K562 (cell line): ENCODE measurements around the gene OOEP. TPM values are rescaled to one million over a fixed set of nuclear protein-coding genes. Genes with fewer than 3 reads are reported as not detected.

ENCODE experiments used
- CCNT2 ChIP-seq: IDR thresholded peaks from 2 replicates; pipeline ENCODE4 v1.6.1; 2011; ENCODE audit warnings: borderline replicate concordance, low read depth, mild to moderate bottlenecking, moderate library complexity, mixed read lengths, low read length; ENCODE audit not compliant: insufficient read length; ENCODE audit errors: extremely low read depth
- CREM ChIP-seq: IDR thresholded peaks from 2 replicates; pipeline ENCODE4 v1.6.1; 2014; ENCODE audit warnings: antibody characterized with exemption, low read depth
- FOXP1 ChIP-seq: sonication (generic); formaldehyde crosslinking; IDR thresholded peaks from 2 replicates; pipeline ENCODE4 v1.8.0; 2022; ENCODE audit warnings: mild to moderate bottlenecking, missing genetic modification reagents
- HDAC2 ChIP-seq: fragments of 450-650 bp; IDR thresholded peaks from 2 replicates; pipeline ENCODE4 v1.6.1; 2016; ENCODE audit warnings: mild to moderate bottlenecking
- HDGF ChIP-seq: fragments of 450-650 bp; IDR thresholded peaks from 2 replicates; pipeline ENCODE4 v1.6.1; 2016
- KDM5B ChIP-seq: fragments of 200-600 bp; sonication (generic); IDR thresholded peaks from 2 replicates; pipeline ENCODE4 v1.6.1; 2012; ENCODE audit warnings: low read depth, mild to moderate bottlenecking, moderate library complexity, low read length, control low read depth, inconsistent platforms; ENCODE audit not compliant: insufficient replicate concordance
- MAFF ChIP-seq: IDR thresholded peaks from 2 replicates; pipeline ENCODE4 v1.6.1; 2012; ENCODE audit warnings: low read length, improper control_type of control experiment
- POLR2A ChIP-seq: fragments of 450-650 bp; conservative IDR thresholded peaks from 2 replicates; pipeline ENCODE4 v1.6.1; 2016
- POLR2AphosphoS5 ChIP-seq: IDR thresholded peaks from 2 replicates; pipeline ENCODE4 v1.6.1; 2011; ENCODE audit warnings: mild to moderate bottlenecking, low read depth, low read length, moderate library complexity; ENCODE audit not compliant: control insufficient read depth, insufficient read depth
- RBFOX2 ChIP-seq: fragments of 200-400 bp; formaldehyde crosslinking; IDR thresholded peaks from 2 replicates; pipeline ENCODE4 v1.6.1; 2017; ENCODE audit warnings: low read depth, mild to moderate bottlenecking, low read length, moderate library complexity
- RFX1 ChIP-seq: fragments of 450-650 bp; IDR thresholded peaks from 2 replicates; pipeline ENCODE4 v1.6.1; 2016; ENCODE audit warnings: mild to moderate bottlenecking, moderate library complexity
- SIRT6 ChIP-seq: IDR thresholded peaks from one replicate; pipeline ENCODE4 v1.6.1; 2012; ENCODE audit warnings: low read depth, mild to moderate bottlenecking, control low read depth, inconsistent platforms, low read length, moderate library complexity
- SPI1 ChIP-seq: IDR thresholded peaks from 2 replicates; pipeline ENCODE4 v1.6.1; 2011; ENCODE audit warnings: low read depth, low read length, control low read depth, borderline replicate concordance
- TAF1 ChIP-seq: IDR thresholded peaks from 2 replicates; pipeline ENCODE4 v1.6.1; 2011; ENCODE audit warnings: mild to moderate bottlenecking, low read length, moderate library complexity; ENCODE audit not compliant: insufficient read depth, control insufficient read depth, severe bottlenecking; ENCODE audit errors: extremely low read depth
- TAF15 ChIP-seq: fragments of 200-400 bp; formaldehyde crosslinking; IDR thresholded peaks from 2 replicates; pipeline ENCODE4 v1.6.1; 2017; ENCODE audit warnings: mild to moderate bottlenecking, low read depth, low read length, moderate library complexity
- TAF7 ChIP-seq: fragments of 450-650 bp; IDR thresholded peaks from 2 replicates; pipeline ENCODE4 v1.6.1; 2016; ENCODE audit warnings: missing genetic modification characterization, missing compliant biosample characterization
- TRIM24 ChIP-seq, 2 experiments: fragments of 450-650 bp; IDR thresholded peaks; 2 replicates each; pipeline ENCODE4 v1.6.1; 2016
- ZKSCAN3 ChIP-seq: fragments of 250-450 bp; sonication (Bioruptor Pico); IDR thresholded peaks from 2 replicates; pipeline ENCODE4 v1.4.0; 2020
- ZNF12 ChIP-seq: sonication (generic); formaldehyde crosslinking; IDR thresholded peaks from 2 replicates; pipeline ENCODE4 v1.4.0; 2020; ENCODE audit warnings: mild to moderate bottlenecking, missing genetic modification reagents
- ZNF224 ChIP-seq: sonication (generic); formaldehyde crosslinking; IDR thresholded peaks from 2 replicates; pipeline ENCODE4 v1.8.0; 2022; ENCODE audit warnings: mild to moderate bottlenecking, missing genetic modification reagents
- ZNF24 ChIP-seq: fragments of 450-650 bp; IDR thresholded peaks from 2 replicates; pipeline ENCODE4 v1.6.1; 2016
- polyA plus RNA-seq, 8 experiments: library from polyadenylated mRNA; depleted of rRNA in 4 of 8; stranded (reverse) in 5 of 8; unstranded in 3 of 8; fragments of >200 nt; fragmentation: Nextera tagmentation in 2 of 8; fragmentation: Illumina TruSeq in 1 of 8; extraction: Ambion mirVana in 2 of 8; extraction: Trizol in 1 of 8; gene quantifications; 2 replicates each; pipeline versions ENCODE4 v1.2.1 to v1.2.3, GENCODE V29; 2011 to 2014; ENCODE audit warnings: inconsistent platforms in 1 of 8, missing spikeins in 1 of 8
- total RNA-seq, 7 experiments: library from RNA; depleted of rRNA in 6 of 7; stranded (reverse); fragments of >200 nt in 6 of 7; fragmentation: Illumina TruSeq in 2 of 7; extraction: Trizol in 2 of 7; gene quantifications; 2 replicates each; pipeline versions ENCODE4 v1.2.1 to v1.2.3, GENCODE V29; 2011 to 2021; ENCODE audit warnings: low replicate concordance in 1 of 7
- TF ChIP-seq, protein P1 (sequence below): sonication (generic); IDR thresholded peaks from 2 replicates; pipeline ENCODE4 v1.6.1; 2016
- TF ChIP-seq, protein P2 (sequence below): fragments of 450-650 bp; IDR thresholded peaks from 2 replicates; pipeline ENCODE4 v1.6.1; 2014; ENCODE audit warnings: low read depth, mild to moderate bottlenecking, moderate library complexity, borderline replicate concordance
- TF ChIP-seq, protein P3 (sequence below): fragments of 250-450 bp; sonication (Bioruptor Pico); IDR thresholded peaks from 2 replicates; pipeline ENCODE4 v1.4.0; 2020; ENCODE audit warnings: mild to moderate bottlenecking, moderate library complexity, borderline replicate concordance
- TF ChIP-seq, protein P4 (sequence below): sonication (generic); formaldehyde crosslinking; IDR thresholded peaks from 2 replicates; pipeline ENCODE4 v1.9.0; 2022; ENCODE audit warnings: mild to moderate bottlenecking, missing genetic modification reagents

Gene OOEP
- total and polyA plus RNA-seq, 9 of the 15 experiments (the other 6 are each of a cell fraction or from before 2014, with no cell fraction given), result not detected

DNA sequence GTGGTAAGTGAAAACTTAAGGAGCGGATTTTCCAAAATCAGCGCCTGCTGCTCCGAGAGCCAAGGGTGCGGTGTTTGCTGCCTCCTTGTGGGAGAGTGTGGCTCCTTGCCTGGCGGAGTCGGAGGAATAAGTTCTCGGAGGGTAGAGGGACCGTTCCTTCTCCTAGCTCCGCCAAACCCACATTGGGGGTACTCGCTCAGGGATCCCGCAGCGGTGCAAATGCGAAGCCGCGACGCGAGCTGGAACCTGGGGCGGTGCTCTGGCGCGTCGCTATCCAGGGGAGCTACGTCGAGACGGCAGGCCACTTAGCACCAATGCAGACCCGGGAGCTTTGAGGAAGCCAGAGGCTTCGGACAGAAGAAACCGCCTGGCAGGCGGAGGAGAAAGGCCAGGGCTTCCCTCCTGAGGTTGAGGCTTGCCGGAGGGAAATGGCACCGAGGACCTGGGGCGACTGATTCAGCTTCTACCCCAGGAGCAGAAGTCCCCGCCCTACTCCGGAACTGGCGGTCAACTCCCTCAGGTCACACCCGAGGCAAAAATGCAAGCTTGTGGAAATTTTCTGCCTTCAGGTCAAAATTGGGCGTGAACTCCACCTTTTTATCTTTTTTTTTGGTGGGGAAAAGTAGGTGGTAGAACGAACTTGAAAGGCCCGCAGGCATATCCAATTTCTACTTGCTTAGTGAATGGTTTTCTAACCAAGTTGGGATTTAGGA is 19.3 kb upstream of the OOEP start (continued):
- TF ChIP-seq CREM, result 0 out of 2 replicates have a peak, but pooled peaks have one; percentile 29
- peak; percentile 86 for TF ChIP-seq KDM5B
- peak; percentile 95 for TF ChIP-seq RBFOX2
- 0 out of 4 replicates have a peak, but pooled peaks have one; percentile 20 to 27 for TF ChIP-seq TRIM24 (IDR thresholded peaks at IDR 0.05)
- TF ChIP-seq, protein P1, sequence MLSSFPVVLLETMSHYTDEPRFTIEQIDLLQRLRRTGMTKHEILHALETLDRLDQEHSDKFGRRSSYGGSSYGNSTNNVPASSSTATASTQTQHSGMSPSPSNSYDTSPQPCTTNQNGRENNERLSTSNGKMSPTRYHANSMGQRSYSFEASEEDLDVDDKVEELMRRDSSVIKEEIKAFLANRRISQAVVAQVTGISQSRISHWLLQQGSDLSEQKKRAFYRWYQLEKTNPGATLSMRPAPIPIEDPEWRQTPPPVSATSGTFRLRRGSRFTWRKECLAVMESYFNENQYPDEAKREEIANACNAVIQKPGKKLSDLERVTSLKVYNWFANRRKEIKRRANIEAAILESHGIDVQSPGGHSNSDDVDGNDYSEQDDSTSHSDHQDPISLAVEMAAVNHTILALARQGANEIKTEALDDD, result no peak
- TF ChIP-seq SIRT6, result no peak
- TF ChIP-seq, protein P2, sequence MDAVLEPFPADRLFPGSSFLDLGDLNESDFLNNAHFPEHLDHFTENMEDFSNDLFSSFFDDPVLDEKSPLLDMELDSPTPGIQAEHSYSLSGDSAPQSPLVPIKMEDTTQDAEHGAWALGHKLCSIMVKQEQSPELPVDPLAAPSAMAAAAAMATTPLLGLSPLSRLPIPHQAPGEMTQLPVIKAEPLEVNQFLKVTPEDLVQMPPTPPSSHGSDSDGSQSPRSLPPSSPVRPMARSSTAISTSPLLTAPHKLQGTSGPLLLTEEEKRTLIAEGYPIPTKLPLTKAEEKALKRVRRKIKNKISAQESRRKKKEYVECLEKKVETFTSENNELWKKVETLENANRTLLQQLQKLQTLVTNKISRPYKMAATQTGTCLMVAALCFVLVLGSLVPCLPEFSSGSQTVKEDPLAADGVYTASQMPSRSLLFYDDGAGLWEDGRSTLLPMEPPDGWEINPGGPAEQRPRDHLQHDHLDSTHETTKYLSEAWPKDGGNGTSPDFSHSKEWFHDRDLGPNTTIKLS, result peak; percentile 22; the same call in 1 of the 2 replicates
- TF ChIP-seq, protein P3, sequence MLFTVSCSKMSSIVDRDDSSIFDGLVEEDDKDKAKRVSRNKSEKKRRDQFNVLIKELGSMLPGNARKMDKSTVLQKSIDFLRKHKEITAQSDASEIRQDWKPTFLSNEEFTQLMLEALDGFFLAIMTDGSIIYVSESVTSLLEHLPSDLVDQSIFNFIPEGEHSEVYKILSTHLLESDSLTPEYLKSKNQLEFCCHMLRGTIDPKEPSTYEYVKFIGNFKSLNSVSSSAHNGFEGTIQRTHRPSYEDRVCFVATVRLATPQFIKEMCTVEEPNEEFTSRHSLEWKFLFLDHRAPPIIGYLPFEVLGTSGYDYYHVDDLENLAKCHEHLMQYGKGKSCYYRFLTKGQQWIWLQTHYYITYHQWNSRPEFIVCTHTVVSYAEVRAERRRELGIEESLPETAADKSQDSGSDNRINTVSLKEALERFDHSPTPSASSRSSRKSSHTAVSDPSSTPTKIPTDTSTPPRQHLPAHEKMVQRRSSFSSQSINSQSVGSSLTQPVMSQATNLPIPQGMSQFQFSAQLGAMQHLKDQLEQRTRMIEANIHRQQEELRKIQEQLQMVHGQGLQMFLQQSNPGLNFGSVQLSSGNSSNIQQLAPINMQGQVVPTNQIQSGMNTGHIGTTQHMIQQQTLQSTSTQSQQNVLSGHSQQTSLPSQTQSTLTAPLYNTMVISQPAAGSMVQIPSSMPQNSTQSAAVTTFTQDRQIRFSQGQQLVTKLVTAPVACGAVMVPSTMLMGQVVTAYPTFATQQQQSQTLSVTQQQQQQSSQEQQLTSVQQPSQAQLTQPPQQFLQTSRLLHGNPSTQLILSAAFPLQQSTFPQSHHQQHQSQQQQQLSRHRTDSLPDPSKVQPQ (CRISPR knock-in tag), result no peak
- peak; percentile 75 for TF ChIP-seq TAF1
- no peak for TF ChIP-seq TAF15
- no peak for TF ChIP-seq RFX1
- no peak for TF ChIP-seq ZNF224 (CRISPR knock-in tag)
- TF ChIP-seq CCNT2, result peak; percentile 44
- peak; percentile 72; the same call in 1 of the 2 replicates for TF ChIP-seq ZNF12 (CRISPR knock-in tag)
- no peak; the same call in 1 of the 2 replicates for TF ChIP-seq HDAC2
- TF ChIP-seq ZKSCAN3 (CRISPR knock-in tag), result no peak
- TF ChIP-seq TAF7 (tag), result peak; percentile 82
- TF ChIP-seq, protein P4, sequence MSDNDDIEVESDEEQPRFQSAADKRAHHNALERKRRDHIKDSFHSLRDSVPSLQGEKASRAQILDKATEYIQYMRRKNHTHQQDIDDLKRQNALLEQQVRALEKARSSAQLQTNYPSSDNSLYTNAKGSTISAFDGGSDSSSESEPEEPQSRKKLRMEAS (CRISPR knock-in tag), result no peak
- peak; percentile 84; the same call in 1 of the 2 replicates for TF ChIP-seq POLR2AphosphoS5
- TF ChIP-seq MAFF, result peak; percentile 89
- TF ChIP-seq FOXP1, result 0 out of 2 replicates have a peak, but pooled peaks have one; percentile 18
- peak; percentile 91 for TF ChIP-seq POLR2A
- TF ChIP-seq HDGF, result no peak
- peak; percentile 80; the same call in 1 of the 2 replicates for TF ChIP-seq ZNF24
- TF ChIP-seq SPI1, result peak; percentile 67; the same call in 1 of the 2 replicates
